Activated CD4-positive, alpha-beta T cell treated with anti-CD3 and anti-CD28 coated beads for 48 hours (primary cell): ENCODE measurements around the gene HPN.
"Not testable (repeated sequence)": the region's sequence is repeated elsewhere in the genome, so short reads cannot be mapped to it uniquely, and the experiment has no call there.

Experiments
- DNase-seq: peaks from one replicate; pipeline ENCODE4 v3.0.0-alpha.2; 2020

Gene HPN

GRCh38 chr19:35088131-35088913, 46.8 kb downstream of the HPN start:
- DNase-seq, result no peak

- DNase-seq, result no peak
Measured at GRCh38 chr19:35089554-35089953, 48.0 kb downstream of the HPN start.

- DNase-seq, result no peak
Measured at GRCh38 chr19:35090160-35090505, 48.6 kb downstream of the HPN start.

- DNase-seq, result peak; percentile 63
Measured at GRCh38 chr19:35090506-35091214, 49.1 kb downstream of the HPN start.

GRCh38 chr19:35093430-35093829, 51.9 kb downstream of the HPN start:
- no peak for DNase-seq

- no peak for DNase-seq
Measured at GRCh38 chr19:35093941-35094647, 52.6 kb downstream of the HPN start.

- no peak for DNase-seq
Measured at GRCh38 chr19:35094656-35095055, 53.1 kb downstream of the HPN start.

GRCh38 chr19:35095667-35096368, 54.3 kb downstream of the HPN start:
- no peak for DNase-seq

- no peak for DNase-seq
Measured at GRCh38 chr19:35098413-35099049, 57.0 kb downstream of the HPN start.

GRCh38 chr19:35099155-35099896, 57.8 kb downstream of the HPN start:
- DNase-seq, result no peak

GRCh38 chr19:35099897-35100275, 58.4 kb downstream of the HPN start:
- DNase-seq, result no peak

- DNase-seq, result no peak
Measured at GRCh38 chr19:35100588-35101533, 59.3 kb downstream of the HPN start.

- not testable (repeated sequence) for DNase-seq
Measured at GRCh38 chr19:35101949-35102348, 60.4 kb downstream of the HPN start.

GRCh38 chr19:35103614-35104013, 62.1 kb downstream of the HPN start:
- DNase-seq, result not testable (repeated sequence)

- no peak for DNase-seq
Measured at GRCh38 chr19:35104361-35104760, 62.8 kb downstream of the HPN start.

GRCh38 chr19:35105047-35105410, 63.5 kb downstream of the HPN start:
- no peak for DNase-seq

GRCh38 chr19:35105411-35106290, 64.1 kb downstream of the HPN start:
- no peak for DNase-seq

GRCh38 chr19:35106291-35106583, 64.7 kb downstream of the HPN start:
- no peak for DNase-seq

GRCh38 chr19:35106898-35107541, 65.5 kb downstream of the HPN start:
- DNase-seq, result no peak

GRCh38 chr19:35107545-35107944, 66.0 kb downstream of the HPN start:
- DNase-seq, result peak; percentile 16
